Astrocyte (in vitro differentiated cells and primary cell): ENCODE data around the gene PRAC1. TPM values are rescaled to one million over a fixed set of nuclear protein-coding genes. Genes with fewer than 3 reads are reported as not detected.

Experiments used
- DNase-seq: peaks from one replicate; pipeline ENCODE4 v3.0.0-alpha.2; 2010; ENCODE audit warnings: low read depth
- FAIRE-seq: peaks from 2 replicates; lab custom pipeline; 2011; peaks lifted over from hg19 to GRCh38; lab: Jason Lieb, UNC
- H2AFZ ChIP-seq: 2 replicates; pipeline ENCODE4 v1.6.0; 2012; ENCODE audit warnings: low read depth, low read length, inconsistent platforms
- H3K27ac ChIP-seq: 2 replicates; pipeline ENCODE4 v1.5.1; 2011; ENCODE audit warnings: low read depth, low read length, inconsistent platforms
- H3K27me3 ChIP-seq: 2 replicates; pipeline ENCODE4 v1.6.0; 2011; ENCODE audit warnings: low read length, inconsistent platforms; ENCODE audit not compliant: insufficient read depth
- H3K36me3 ChIP-seq: 2 replicates; pipeline ENCODE4 v1.5.1; 2011; ENCODE audit warnings: low read length, inconsistent platforms; ENCODE audit not compliant: insufficient read depth
- H3K4me1 ChIP-seq: 2 replicates; pipeline ENCODE4 v1.5.1; 2011; ENCODE audit warnings: low read length, inconsistent platforms; ENCODE audit not compliant: insufficient read depth
- H3K4me2 ChIP-seq: 2 replicates; pipeline ENCODE4 v1.6.0; 2012; ENCODE audit warnings: low read length, inconsistent platforms
- H3K4me3 ChIP-seq: 2 replicates; pipeline ENCODE4 v1.5.1; 2011; ENCODE audit warnings: low read depth, mild to moderate bottlenecking, low read length, inconsistent platforms; ENCODE audit not compliant: insufficient read depth
- H3K79me2 ChIP-seq: 2 replicates; pipeline ENCODE4 v1.6.0; 2012; ENCODE audit warnings: mild to moderate bottlenecking, low read length, inconsistent platforms; ENCODE audit not compliant: insufficient read depth
- H3K9ac ChIP-seq: 2 replicates; pipeline ENCODE4 v1.6.0; 2012; ENCODE audit warnings: mild to moderate bottlenecking, low read length, inconsistent platforms
- H3K9me3 ChIP-seq: 2 replicates; pipeline ENCODE4 v1.5.1; 2012; ENCODE audit warnings: low read depth, mild to moderate bottlenecking, low read length, inconsistent platforms; ENCODE audit not compliant: insufficient read depth
- H4K20me1 ChIP-seq: 2 replicates; pipeline ENCODE4 v1.6.0; 2012; ENCODE audit warnings: low read length, inconsistent platforms; ENCODE audit not compliant: insufficient read depth
- H3K27ac Mint-ChIP-seq: one replicate; pipeline ENCODE4 v1.8.0; 2021; ENCODE audit warnings: mild to moderate bottlenecking, mixed read lengths; ENCODE audit not compliant: unreplicated experiment
- H3K27me3 Mint-ChIP-seq: one replicate; pipeline ENCODE4 v1.8.0; 2021; ENCODE audit warnings: low read depth, mixed read lengths; ENCODE audit not compliant: unreplicated experiment
- H3K36me3 Mint-ChIP-seq: one replicate; pipeline ENCODE4 v1.8.0; 2021; ENCODE audit warnings: low read depth, mixed read lengths; ENCODE audit not compliant: unreplicated experiment
- H3K4me1 Mint-ChIP-seq: one replicate; pipeline ENCODE4 v1.8.0; 2021; ENCODE audit warnings: low read depth, mixed read lengths; ENCODE audit not compliant: unreplicated experiment
- H3K4me3 Mint-ChIP-seq: one replicate; pipeline ENCODE4 v1.8.0; 2021; ENCODE audit warnings: mild to moderate bottlenecking, moderate library complexity, mixed read lengths; ENCODE audit not compliant: unreplicated experiment
- H3K9me3 Mint-ChIP-seq: one replicate; pipeline ENCODE4 v1.8.0; 2021; ENCODE audit warnings: mild to moderate bottlenecking, mixed read lengths; ENCODE audit not compliant: unreplicated experiment
- EZH2 ChIP-seq: IDR thresholded peaks from 2 replicates; pipeline ENCODE4 v1.6.1; 2012; ENCODE audit warnings: mild to moderate bottlenecking, low read length, inconsistent platforms; ENCODE audit not compliant: insufficient read depth
- total RNA-seq: library from RNA; stranded (reverse); gene quantifications from 2 replicates; pipeline ENCODE4 v1.2.1, GENCODE V29; 2021
- TF ChIP-seq, protein P1 (sequence below): IDR thresholded peaks from 2 replicates; pipeline ENCODE4 v1.5.1; 2011; ENCODE audit warnings: low read depth, mild to moderate bottlenecking, inconsistent platforms, low read length, moderate library complexity; ENCODE audit not compliant: insufficient read depth

PRAC1 gene
- total RNA-seq, 1 donor from 2014 or later: not detected

DNA sequence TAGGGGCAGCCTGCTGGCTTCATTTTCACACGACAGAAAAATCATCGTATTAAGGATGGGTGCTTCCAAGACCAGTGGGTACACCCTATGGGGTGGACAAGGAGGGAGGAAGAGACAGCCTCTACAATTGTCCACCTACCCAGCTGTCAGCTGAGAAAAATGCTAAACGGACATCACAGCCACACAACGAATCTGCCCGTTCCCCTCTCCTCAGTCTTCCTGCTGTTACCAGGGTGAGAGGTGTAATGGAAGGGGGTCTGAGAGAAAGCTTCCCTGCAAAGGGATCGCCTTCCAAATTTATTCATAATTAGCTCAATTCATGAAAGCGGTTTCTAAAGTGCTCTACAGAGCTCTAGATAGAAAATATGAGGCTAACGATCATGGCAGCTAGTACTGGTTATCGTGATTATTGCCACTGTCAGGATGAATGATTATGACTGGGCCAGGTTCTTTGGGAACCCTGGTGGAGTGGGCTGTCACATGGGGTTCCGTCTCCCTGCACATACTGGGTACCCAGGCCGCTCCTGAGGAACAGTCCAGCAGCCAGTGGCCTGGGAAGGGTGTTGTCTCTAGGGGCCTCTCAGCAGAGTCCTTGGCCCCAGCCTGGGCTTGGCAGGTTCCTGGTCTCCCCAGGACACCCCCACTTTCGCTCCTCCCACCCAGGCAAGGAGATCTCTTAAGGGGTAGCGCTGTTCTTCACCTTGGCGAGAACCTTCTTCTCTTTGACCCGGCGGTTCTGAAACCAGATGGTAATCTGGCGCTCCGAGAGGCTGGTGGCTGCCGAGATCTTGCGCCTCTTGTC lies 4.0 kb upstream of the PRAC1 start:
- Mint-ChIP-seq H3K4me3 (no peak overlapping the region), H3K27me3 (peaks cover 96% of the 10 kb centered on the region), H3K36me3 (peaks cover 2% of the 10 kb centered on the region), H3K9me3 (peaks cover 14% of the 10 kb centered on the region), H3K4me1 (no peaks in the 10 kb centered on the region), H3K27ac (no peak overlapping the region)
- H3K4me1 ChIP-seq: peaks cover 2% of the 10 kb centered on the region
- H4K20me1 ChIP-seq: no peaks in the 10 kb centered on the region
- H3K36me3 ChIP-seq: no peaks in the 10 kb centered on the region
- TF ChIP-seq EZH2: no peak
- TF ChIP-seq, protein P1, sequence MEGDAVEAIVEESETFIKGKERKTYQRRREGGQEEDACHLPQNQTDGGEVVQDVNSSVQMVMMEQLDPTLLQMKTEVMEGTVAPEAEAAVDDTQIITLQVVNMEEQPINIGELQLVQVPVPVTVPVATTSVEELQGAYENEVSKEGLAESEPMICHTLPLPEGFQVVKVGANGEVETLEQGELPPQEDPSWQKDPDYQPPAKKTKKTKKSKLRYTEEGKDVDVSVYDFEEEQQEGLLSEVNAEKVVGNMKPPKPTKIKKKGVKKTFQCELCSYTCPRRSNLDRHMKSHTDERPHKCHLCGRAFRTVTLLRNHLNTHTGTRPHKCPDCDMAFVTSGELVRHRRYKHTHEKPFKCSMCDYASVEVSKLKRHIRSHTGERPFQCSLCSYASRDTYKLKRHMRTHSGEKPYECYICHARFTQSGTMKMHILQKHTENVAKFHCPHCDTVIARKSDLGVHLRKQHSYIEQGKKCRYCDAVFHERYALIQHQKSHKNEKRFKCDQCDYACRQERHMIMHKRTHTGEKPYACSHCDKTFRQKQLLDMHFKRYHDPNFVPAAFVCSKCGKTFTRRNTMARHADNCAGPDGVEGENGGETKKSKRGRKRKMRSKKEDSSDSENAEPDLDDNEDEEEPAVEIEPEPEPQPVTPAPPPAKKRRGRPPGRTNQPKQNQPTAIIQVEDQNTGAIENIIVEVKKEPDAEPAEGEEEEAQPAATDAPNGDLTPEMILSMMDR: no peak
- DNase-seq (no peak), FAIRE-seq (no peak)
- peaks cover 98% of the 10 kb centered on the region for H3K27me3 ChIP-seq
- H3K9ac ChIP-seq: no peak overlapping the region
- H3K4me2 ChIP-seq: no peak overlapping the region
- H3K79me2 ChIP-seq: no peaks in the 10 kb centered on the region
- peaks cover 16% of the 10 kb centered on the region for H3K9me3 ChIP-seq
- no peak overlapping the region for H2AFZ ChIP-seq
- H3K4me3 ChIP-seq: no peak overlapping the region
- H3K27ac ChIP-seq: no peak overlapping the region

DNA sequence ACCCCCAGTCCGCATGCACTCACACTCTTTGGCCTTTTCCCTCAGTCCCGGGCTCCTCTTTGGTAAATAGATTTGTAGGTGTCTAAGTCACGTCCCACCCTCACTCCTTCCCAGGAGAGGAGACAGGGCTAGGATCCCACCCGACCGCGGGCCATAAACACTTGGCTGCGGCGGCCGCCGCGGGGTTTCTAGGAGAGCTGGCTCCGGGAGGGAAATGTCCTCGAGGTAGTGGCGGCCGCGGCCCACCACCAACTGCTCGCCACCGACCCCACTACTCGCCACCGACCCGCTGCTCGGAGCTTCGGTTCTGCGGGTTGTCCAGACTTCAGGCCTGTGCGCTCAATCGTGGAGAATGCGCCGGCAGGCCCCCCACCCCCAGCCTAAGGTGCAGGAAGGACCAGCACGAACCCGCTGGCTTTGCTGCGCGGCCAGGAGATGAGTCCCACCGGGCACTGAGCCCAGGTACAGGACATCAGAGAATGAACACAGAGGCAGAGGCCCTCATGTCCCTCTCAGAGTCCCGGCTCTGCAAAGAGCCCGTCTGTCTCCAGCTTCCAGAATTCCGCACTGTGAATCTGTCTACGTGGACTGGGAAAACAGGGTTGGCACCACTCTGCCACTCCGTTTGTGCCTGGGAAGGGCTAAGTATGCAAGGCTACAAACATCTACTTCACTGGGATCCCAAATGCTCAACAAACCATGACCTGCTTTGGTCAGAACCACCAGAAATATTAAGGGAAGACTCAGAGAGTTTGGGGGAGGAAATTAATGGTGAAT lies 3.2 kb upstream of the PRAC1 start:
- Histone ChIP-seq H3K4me2 (peak overlapping the region; percentile 15), H3K36me3 (no peaks in the 10 kb centered on the region), H3K79me2 (no peaks in the 10 kb centered on the region), H3K9me3 (peaks cover 16% of the 10 kb centered on the region), H3K4me1 (peaks cover 2% of the 10 kb centered on the region), H3K27ac (no peak overlapping the region), H2AFZ (no peak overlapping the region), H3K9ac (no peak overlapping the region), H3K27me3 (peaks cover 98% of the 10 kb centered on the region), H3K4me3 (no peak overlapping the region), H4K20me1 (peaks cover 2% of the 10 kb centered on the region)
- peaks cover 96% of the 10 kb centered on the region for H3K27me3 Mint-ChIP-seq
- TF ChIP-seq EZH2: peak; percentile 99
- TF ChIP-seq, protein P1: no peak
- H3K4me3 Mint-ChIP-seq: no peak overlapping the region
- FAIRE-seq (no peak), DNase-seq (no peak)
- H3K36me3 Mint-ChIP-seq: peaks cover 2% of the 10 kb centered on the region
- no peak overlapping the region for H3K27ac Mint-ChIP-seq
- H3K4me1 Mint-ChIP-seq: no peaks in the 10 kb centered on the region
- H3K9me3 Mint-ChIP-seq: peaks cover 16% of the 10 kb centered on the region
